GM23338 (cell line): ENCODE data around the gene TANGO6. TPM values are rescaled to one million over a fixed set of nuclear protein-coding genes. Genes with fewer than 3 reads are reported as not detected.

ENCODE experiments used
- ATAC-seq: fragments of 200-7000 bp; cut with Tn5 transposase; 3 replicates; pipeline ENCODE4 v1.9.1; 2020
- DNase-seq: peaks from one replicate; pipeline ENCODE4 v3.0.0-alpha.2; 2015; ENCODE audit warnings: low spot score
- H2AFZ ChIP-seq: fragments of 200-600 bp; sonication (generic); 2 replicates; pipeline ENCODE4 v1.8.0; 2016; ENCODE audit warnings: antibody characterized with exemption, mild to moderate bottlenecking, moderate library complexity
- H3F3A ChIP-seq: fragments of 200-600 bp; sonication (generic); replicated peaks from 2 replicates; pipeline ENCODE4 v1.8.0; 2017; ENCODE audit warnings: antibody characterized with exemption, mixed run types, low read depth
- H3K27ac ChIP-seq: fragments of 200-600 bp; sonication (generic); 2 replicates; pipeline ENCODE4 v1.6.1; 2016; ENCODE audit warnings: low read depth
- H3K27me3 ChIP-seq: fragments of 200-600 bp; sonication (generic); 2 replicates; pipeline ENCODE4 v1.8.0; 2016; ENCODE audit warnings: mild to moderate bottlenecking, mixed run types, moderate library complexity; ENCODE audit not compliant: insufficient read depth
- H3K36me3 ChIP-seq: fragments of 200-600 bp; sonication (generic); 2 replicates; pipeline ENCODE4 v1.8.0; 2016; ENCODE audit warnings: mild to moderate bottlenecking; ENCODE audit not compliant: insufficient read depth
- H3K4me1 ChIP-seq: fragments of 200-600 bp; sonication (generic); 2 replicates; pipeline ENCODE4 v1.8.0; 2016; ENCODE audit warnings: mild to moderate bottlenecking, moderate library complexity; ENCODE audit not compliant: insufficient read depth
- H3K4me2 ChIP-seq: fragments of 200-600 bp; sonication (generic); 2 replicates; pipeline ENCODE4 v1.7.1; 2017; ENCODE audit warnings: mixed run types
- H3K4me3 ChIP-seq: fragments of 200-600 bp; sonication (generic); 2 replicates; pipeline ENCODE4 v1.6.1; 2016; ENCODE audit warnings: mixed run types
- H3K79me2 ChIP-seq: fragments of 200-600 bp; sonication (generic); replicated peaks from 2 replicates; pipeline ENCODE4 v1.8.0; 2017; ENCODE audit warnings: mild to moderate bottlenecking; ENCODE audit not compliant: insufficient read depth
- H3K9me2 ChIP-seq: fragments of 200-600 bp; sonication (generic); 2 replicates; pipeline ENCODE4 v1.8.0; 2017; ENCODE audit not compliant: insufficient read depth
- H4K20me1 ChIP-seq: fragments of 200-600 bp; sonication (generic); replicated peaks from 2 replicates; pipeline ENCODE4 v1.8.0; 2017; ENCODE audit warnings: mild to moderate bottlenecking; ENCODE audit not compliant: insufficient read depth
- H3K27ac Mint-ChIP-seq: 2 replicates; pipeline ENCODE4 v1.8.0; 2020; ENCODE audit warnings: inconsistent platforms, mild to moderate bottlenecking, moderate library complexity, mixed read lengths
- H3K27me3 Mint-ChIP-seq: 3 replicates; pipeline ENCODE4 v1.8.0; 2022; ENCODE audit warnings: low read depth, mild to moderate bottlenecking, moderate library complexity, mixed read lengths, inconsistent platforms; ENCODE audit not compliant: insufficient read depth, poor library complexity
- H3K36me3 Mint-ChIP-seq: 3 replicates; pipeline ENCODE4 v1.8.0; 2021; ENCODE audit warnings: low read depth, mild to moderate bottlenecking, inconsistent platforms, moderate library complexity, mixed read lengths
- H3K4me1 Mint-ChIP-seq: 3 replicates; pipeline ENCODE4 v1.8.0; 2020; ENCODE audit warnings: mild to moderate bottlenecking, inconsistent platforms, mixed read lengths
- H3K4me3 Mint-ChIP-seq: 3 replicates; pipeline ENCODE4 v1.8.0; 2021; ENCODE audit warnings: moderate library complexity, mild to moderate bottlenecking, inconsistent platforms, mixed read lengths
- H3K9me3 Mint-ChIP-seq: 3 replicates; pipeline ENCODE4 v1.8.0; 2020; ENCODE audit warnings: moderate library complexity, mild to moderate bottlenecking, inconsistent platforms, mixed read lengths
- CREB1 ChIP-seq: fragments of 250-450 bp; sonication (Bioruptor Pico); IDR thresholded peaks from 2 replicates; pipeline ENCODE4 v1.5.0; 2020; ENCODE audit warnings: low read depth, mild to moderate bottlenecking, moderate library complexity
- EZH2 ChIP-seq: fragments of 200-600 bp; sonication (generic); IDR thresholded peaks from one replicate; pipeline ENCODE4 v1.8.0; 2017; ENCODE audit warnings: antibody characterized with exemption, mild to moderate bottlenecking, low read depth; ENCODE audit not compliant: unreplicated experiment
- EZH2phosphoT487 ChIP-seq: fragments of 200-600 bp; sonication (generic); IDR thresholded peaks from one replicate; pipeline ENCODE4 v1.8.1; 2018; ENCODE audit warnings: antibody characterized with exemption; ENCODE audit not compliant: unreplicated experiment
- JUNB ChIP-seq: IDR thresholded peaks from one replicate; pipeline ENCODE4 v1.6.1; 2016; ENCODE audit warnings: antibody characterized with exemption; ENCODE audit not compliant: unreplicated experiment
- NANOG ChIP-seq: IDR thresholded peaks from 2 replicates; pipeline ENCODE4 v1.6.1; 2016; ENCODE audit warnings: antibody characterized with exemption, borderline replicate concordance
- POLR2AphosphoS5 ChIP-seq: IDR thresholded peaks from 2 replicates; pipeline ENCODE4 v1.6.1; 2016; ENCODE audit warnings: antibody characterized with exemption, low read depth
- STAT1 ChIP-seq: IDR thresholded peaks from one replicate; pipeline ENCODE4 v1.6.1; 2016; ENCODE audit warnings: antibody characterized with exemption; ENCODE audit not compliant: unreplicated experiment
- ZNF114 ChIP-seq: fragments of 250-450 bp; sonication (Bioruptor Pico); IDR thresholded peaks from 2 replicates; pipeline ENCODE4 v1.5.0; 2020; ENCODE audit warnings: mild to moderate bottlenecking, moderate library complexity
- ZNF331 ChIP-seq: fragments of 250-450 bp; sonication (Bioruptor Pico); IDR thresholded peaks from 2 replicates; pipeline ENCODE4 v1.5.0; 2020; ENCODE audit warnings: low read depth, mild to moderate bottlenecking, moderate library complexity
- polyA plus RNA-seq: library from polyadenylated mRNA; unstranded; fragments of >200 nt; fragmentation: Nextera tagmentation; extraction: Ambion mirVana; gene quantifications from 2 replicates; pipeline ENCODE4 v1.2.1, GENCODE V29; 2016
- total RNA-seq: library from RNA; depleted of rRNA; stranded (reverse); fragments of >200 nt; shearing (Covaris generic); gene quantifications from 2 replicates; pipeline ENCODE4 v1.2.3, GENCODE V29; 2014
- TF ChIP-seq, protein P1 (sequence below): IDR thresholded peaks from 2 replicates; pipeline ENCODE4 v1.6.1; 2016; ENCODE audit warnings: antibody characterized with exemption
- TF ChIP-seq, protein P2 (sequence below): IDR thresholded peaks from one replicate; pipeline ENCODE4 v1.6.1; 2018; ENCODE audit warnings: antibody characterized with exemption; ENCODE audit not compliant: unreplicated experiment

Gene TANGO6
- total and polyA plus RNA-seq, 2 experiments from 2014 or later: 7.2 to 23.2 TPM

DNA sequence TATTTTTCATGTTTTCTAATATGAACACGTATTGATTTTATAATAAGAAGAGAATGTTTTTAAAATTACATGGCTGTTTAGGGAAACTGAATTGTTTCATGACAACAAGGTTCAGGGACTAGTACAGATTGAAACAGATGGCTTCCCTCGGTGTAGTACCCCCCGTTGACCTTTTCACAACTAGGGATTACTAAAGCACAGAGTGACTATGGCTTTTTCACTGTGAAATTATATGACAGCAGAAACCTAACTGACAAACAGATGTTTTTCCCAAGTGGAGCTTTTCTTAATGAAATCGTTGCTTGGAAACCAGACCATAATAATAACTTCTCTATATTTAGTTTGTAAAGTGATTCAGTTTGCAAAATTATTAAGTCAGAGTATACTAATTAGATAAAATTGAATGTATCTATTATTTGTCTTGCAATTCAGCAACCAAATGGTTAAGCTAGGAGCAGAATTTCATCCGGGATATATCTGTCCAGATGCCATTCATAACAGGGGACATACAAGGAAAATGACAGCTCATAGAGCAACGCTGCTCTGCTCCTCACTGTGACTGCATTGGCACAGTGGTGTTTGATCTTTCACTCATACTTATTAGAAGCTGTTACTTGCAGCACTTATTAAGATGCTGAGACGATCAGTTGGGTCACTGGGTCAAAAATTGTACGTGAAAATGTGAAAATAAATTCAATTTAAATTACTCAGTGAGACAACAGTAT, 111.7 kb downstream of the TANGO6 start:
- Histone ChIP-seq H3K4me3 (no peak overlapping the region), H3K4me1 (0 out of 2 replicates have a peak, but pooled peaks cover 2% of the 10 kb centered on the region), H3K4me2 (no peak overlapping the region), H3K79me2 (no peaks in the 10 kb centered on the region), H2AFZ (no peak overlapping the region), H3K27ac (no peak overlapping the region), H3K9me2 (no peaks in the 10 kb centered on the region), H4K20me1 (no peaks in the 10 kb centered on the region), H3F3A (no peaks in the 10 kb centered on the region), H3K36me3 (no peaks in the 10 kb centered on the region), H3K27me3 (no peaks in the 10 kb centered on the region)
- Mint-ChIP-seq H3K27me3 (peaks cover 4% of the 10 kb centered on the region), H3K27ac (no peak overlapping the region), H3K4me1 (peaks cover 8% of the 10 kb centered on the region), H3K36me3 (no peaks in the 10 kb centered on the region), H3K4me3 (no peak overlapping the region), H3K9me3 (no peaks in the 10 kb centered on the region)
- TF ChIP-seq POLR2AphosphoS5 (no peak), STAT1 (no peak), EZH2phosphoT487 (no peak)
- TF ChIP-seq, protein P1, sequence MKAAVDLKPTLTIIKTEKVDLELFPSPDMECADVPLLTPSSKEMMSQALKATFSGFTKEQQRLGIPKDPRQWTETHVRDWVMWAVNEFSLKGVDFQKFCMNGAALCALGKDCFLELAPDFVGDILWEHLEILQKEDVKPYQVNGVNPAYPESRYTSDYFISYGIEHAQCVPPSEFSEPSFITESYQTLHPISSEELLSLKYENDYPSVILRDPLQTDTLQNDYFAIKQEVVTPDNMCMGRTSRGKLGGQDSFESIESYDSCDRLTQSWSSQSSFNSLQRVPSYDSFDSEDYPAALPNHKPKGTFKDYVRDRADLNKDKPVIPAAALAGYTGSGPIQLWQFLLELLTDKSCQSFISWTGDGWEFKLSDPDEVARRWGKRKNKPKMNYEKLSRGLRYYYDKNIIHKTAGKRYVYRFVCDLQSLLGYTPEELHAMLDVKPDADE: no peak
- peak; percentile 62 for ATAC-seq
- no peak for DNase-seq

DNA sequence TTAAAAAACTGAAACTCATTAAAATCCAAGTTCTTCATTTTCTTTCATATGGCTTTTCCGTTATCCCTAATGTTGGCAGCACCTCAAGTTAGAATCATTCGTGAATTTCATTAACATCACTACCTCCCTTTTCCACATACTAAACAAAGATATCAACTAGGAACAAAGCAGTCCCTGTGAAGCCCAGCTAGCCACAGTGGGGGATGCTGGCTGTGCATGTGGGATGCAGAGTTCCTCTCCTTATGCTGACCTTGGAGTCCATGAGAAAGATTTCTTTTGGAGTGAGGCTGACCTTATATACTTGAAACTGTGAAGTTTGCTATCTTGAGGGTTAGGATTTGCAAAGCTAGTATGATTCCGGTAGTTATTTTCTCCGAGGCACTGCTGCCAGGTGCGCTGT, 117.6 kb downstream of the TANGO6 start:
- Mint-ChIP-seq H3K27me3 (peaks cover 8% of the 10 kb centered on the region), H3K4me1 (peaks cover 18% of the 10 kb centered on the region), H3K36me3 (no peaks in the 10 kb centered on the region), H3K4me3 (no peak overlapping the region), H3K27ac (peak overlapping the region; percentile 19), H3K9me3 (no peaks in the 10 kb centered on the region)
- no peak for DNase-seq
- no peak overlapping the region for H2AFZ ChIP-seq
- no peaks in the 10 kb centered on the region for H3K27me3 ChIP-seq
- no peaks in the 10 kb centered on the region for H3K36me3 ChIP-seq
- peak; percentile 81 for ATAC-seq
- no peaks in the 10 kb centered on the region for H3K9me2 ChIP-seq
- H3K4me3 ChIP-seq: no peak overlapping the region
- H3K27ac ChIP-seq: no peak overlapping the region
- H3K79me2 ChIP-seq: no peaks in the 10 kb centered on the region
- H3K4me1 ChIP-seq: peaks cover 11% of the 10 kb centered on the region
- no peaks in the 10 kb centered on the region for H4K20me1 ChIP-seq
- H3K4me2 ChIP-seq: no peak overlapping the region
- no peaks in the 10 kb centered on the region for H3F3A ChIP-seq
- TF ChIP-seq, protein P2, sequence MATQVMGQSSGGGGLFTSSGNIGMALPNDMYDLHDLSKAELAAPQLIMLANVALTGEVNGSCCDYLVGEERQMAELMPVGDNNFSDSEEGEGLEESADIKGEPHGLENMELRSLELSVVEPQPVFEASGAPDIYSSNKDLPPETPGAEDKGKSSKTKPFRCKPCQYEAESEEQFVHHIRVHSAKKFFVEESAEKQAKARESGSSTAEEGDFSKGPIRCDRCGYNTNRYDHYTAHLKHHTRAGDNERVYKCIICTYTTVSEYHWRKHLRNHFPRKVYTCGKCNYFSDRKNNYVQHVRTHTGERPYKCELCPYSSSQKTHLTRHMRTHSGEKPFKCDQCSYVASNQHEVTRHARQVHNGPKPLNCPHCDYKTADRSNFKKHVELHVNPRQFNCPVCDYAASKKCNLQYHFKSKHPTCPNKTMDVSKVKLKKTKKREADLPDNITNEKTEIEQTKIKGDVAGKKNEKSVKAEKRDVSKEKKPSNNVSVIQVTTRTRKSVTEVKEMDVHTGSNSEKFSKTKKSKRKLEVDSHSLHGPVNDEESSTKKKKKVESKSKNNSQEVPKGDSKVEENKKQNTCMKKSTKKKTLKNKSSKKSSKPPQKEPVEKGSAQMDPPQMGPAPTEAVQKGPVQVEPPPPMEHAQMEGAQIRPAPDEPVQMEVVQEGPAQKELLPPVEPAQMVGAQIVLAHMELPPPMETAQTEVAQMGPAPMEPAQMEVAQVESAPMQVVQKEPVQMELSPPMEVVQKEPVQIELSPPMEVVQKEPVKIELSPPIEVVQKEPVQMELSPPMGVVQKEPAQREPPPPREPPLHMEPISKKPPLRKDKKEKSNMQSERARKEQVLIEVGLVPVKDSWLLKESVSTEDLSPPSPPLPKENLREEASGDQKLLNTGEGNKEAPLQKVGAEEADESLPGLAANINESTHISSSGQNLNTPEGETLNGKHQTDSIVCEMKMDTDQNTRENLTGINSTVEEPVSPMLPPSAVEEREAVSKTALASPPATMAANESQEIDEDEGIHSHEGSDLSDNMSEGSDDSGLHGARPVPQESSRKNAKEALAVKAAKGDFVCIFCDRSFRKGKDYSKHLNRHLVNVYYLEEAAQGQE: no peak
- TF ChIP-seq POLR2AphosphoS5: no peak
- no peak for TF ChIP-seq JUNB
- no peak for TF ChIP-seq CREB1
- no peak for TF ChIP-seq EZH2
- no peak for TF ChIP-seq EZH2phosphoT487
- TF ChIP-seq NANOG: no peak
- TF ChIP-seq ZNF331 (CRISPR knock-in tag): no peak
- TF ChIP-seq ZNF114 (CRISPR knock-in tag): no peak
